ENCODE data around the gene SGMS1. TPM values are rescaled to one million over a fixed set of nuclear protein-coding genes. Genes with fewer than 3 reads are reported as not detected.
"Not testable (repeated sequence)": the region's sequence is repeated elsewhere in the genome, so short reads cannot be mapped to it uniquely, and the experiment has no call there.

SGMS1 gene
- total and polyA plus RNA-seq, 4 donors = 15.8 to 142 (median 41.3) TPM

GRCh38 chr10:50504389-50504788, 119.4 kb downstream of the SGMS1 start:
- H3K36me3 ChIP-seq (ENCODE audit: control insufficient read depth in 4 of 4, insufficient read depth in 4 of 4, low read length in 4 of 4) = peaks cover 0 to 1% (median 0%) of the 10 kb centered on the region in 4 donors
- H3K4me1 ChIP-seq (ENCODE audit: control insufficient read depth in 5 of 5, insufficient read depth in 5 of 5, low read length in 5 of 5) = peaks cover 2 to 21% (median 13%) of the 10 kb centered on the region in 5 donors
- ATAC-seq (ENCODE audit: insufficient read depth, low FRiP score) (no peak), DNase-seq (no peak)
- no peak overlapping the region for H3K4me3 ChIP-seq
- no peak overlapping the region for H3K27ac ChIP-seq (ENCODE audit: low read depth in 1 of 2, low read length in 1 of 2)
- WGBS, 2 donors = 94 to 100% methylated on average over 1 of the region's 1 CpG
- TF ChIP-seq CTCF (IDR thresholded peaks at IDR 0.05; ENCODE audit: control extremely low read depth, extremely low read depth) = no peak
- no peaks in the 10 kb centered on the region for H3K27me3 ChIP-seq (ENCODE audit: control insufficient read depth in 3 of 3, insufficient read depth in 3 of 3, low read length in 2 of 3)
- H3K9ac ChIP-seq (ENCODE audit: insufficient read depth in 1 of 2, low read length in 2 of 2) = no peak overlapping the region
- H3K9me3 ChIP-seq (ENCODE audit: control insufficient read depth in 4 of 4, insufficient read depth in 3 of 4, low read length in 3 of 4) = no peaks in the 10 kb centered on the region

DNA sequence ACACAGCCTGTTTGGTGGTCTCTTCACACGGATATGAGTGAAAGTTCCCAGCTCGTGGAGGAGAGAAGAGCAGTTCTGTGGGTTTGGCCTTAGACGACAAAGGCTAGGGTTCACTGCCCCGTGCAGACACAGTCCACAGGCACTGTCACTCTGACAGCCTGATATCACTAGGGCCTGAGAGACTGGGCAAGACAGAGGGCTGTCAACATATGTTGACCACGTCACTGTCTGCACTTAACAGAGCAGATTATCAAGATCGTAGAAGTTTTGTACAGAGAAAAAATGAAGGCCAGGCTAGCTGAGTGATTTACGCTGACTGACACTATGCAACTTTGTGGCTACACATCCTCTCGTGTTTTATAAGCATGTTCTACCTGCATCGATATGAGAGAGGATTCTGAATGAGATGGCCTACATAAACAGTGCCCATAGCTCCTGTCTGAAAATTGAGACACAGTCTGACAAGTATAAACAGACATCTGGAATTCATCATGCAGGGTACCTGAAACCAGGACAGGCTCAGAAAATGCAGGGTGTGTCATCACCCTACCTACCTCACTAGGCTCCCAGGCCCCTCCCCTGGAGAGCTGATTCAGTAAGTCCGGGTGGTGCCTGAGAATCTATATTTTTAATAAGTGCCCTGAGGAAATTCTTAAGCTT, 120.0 kb downstream of the SGMS1 start:
- Histone ChIP-seq H3K27ac (ENCODE audit: low read depth in 1 of 2, low read length in 1 of 2) (no peak overlapping the region), H3K4me3 (no peak overlapping the region), H3K27me3 (ENCODE audit: control insufficient read depth in 3 of 3, insufficient read depth in 3 of 3, low read length in 2 of 3) (no peaks in the 10 kb centered on the region), H3K36me3 (ENCODE audit: control insufficient read depth in 4 of 4, insufficient read depth in 4 of 4, low read length in 4 of 4) (peaks cover 0 to 1% (median 0%) of the 10 kb centered on the region in 4 donors), H3K9me3 (ENCODE audit: control insufficient read depth in 4 of 4, insufficient read depth in 3 of 4, low read length in 3 of 4) (no peaks in the 10 kb centered on the region), H3K4me1 (ENCODE audit: control insufficient read depth in 5 of 5, insufficient read depth in 5 of 5, low read length in 5 of 5) (peaks cover 2 to 15% (median 10%) of the 10 kb centered on the region in 5 donors), H3K9ac (ENCODE audit: insufficient read depth in 1 of 2, low read length in 2 of 2) (no peak overlapping the region)
- DNase-seq = no peak
- no peak for ATAC-seq (ENCODE audit: insufficient read depth, low FRiP score)
- no peak for TF ChIP-seq CTCF (IDR thresholded peaks at IDR 0.05; ENCODE audit: control extremely low read depth, extremely low read depth)
- 85% methylated on average over 10 of the region's 10 CpGs for WGBS, 2 donors

GRCh38 chr10:50503156-50503555, 120.6 kb downstream of the SGMS1 start:
- not testable (repeated sequence) for ATAC-seq (ENCODE audit: insufficient read depth, low FRiP score); H3K9ac ChIP-seq (ENCODE audit: insufficient read depth in 1 of 2, low read length in 2 of 2); H3K27ac ChIP-seq (ENCODE audit: low read depth in 1 of 2, low read length in 1 of 2); H3K9me3 ChIP-seq (ENCODE audit: control insufficient read depth in 4 of 4, insufficient read depth in 3 of 4, low read length in 3 of 4); DNase-seq; H3K4me1 ChIP-seq (ENCODE audit: control insufficient read depth in 5 of 5, insufficient read depth in 5 of 5, low read length in 5 of 5); H3K4me3 ChIP-seq; H3K27me3 ChIP-seq (ENCODE audit: control insufficient read depth in 3 of 3, insufficient read depth in 3 of 3, low read length in 2 of 3); H3K36me3 ChIP-seq (ENCODE audit: control insufficient read depth in 4 of 4, insufficient read depth in 4 of 4, low read length in 4 of 4)
- 97 to 98% methylated on average over 4 of the region's 4 CpGs for WGBS, 2 donors

DNA sequence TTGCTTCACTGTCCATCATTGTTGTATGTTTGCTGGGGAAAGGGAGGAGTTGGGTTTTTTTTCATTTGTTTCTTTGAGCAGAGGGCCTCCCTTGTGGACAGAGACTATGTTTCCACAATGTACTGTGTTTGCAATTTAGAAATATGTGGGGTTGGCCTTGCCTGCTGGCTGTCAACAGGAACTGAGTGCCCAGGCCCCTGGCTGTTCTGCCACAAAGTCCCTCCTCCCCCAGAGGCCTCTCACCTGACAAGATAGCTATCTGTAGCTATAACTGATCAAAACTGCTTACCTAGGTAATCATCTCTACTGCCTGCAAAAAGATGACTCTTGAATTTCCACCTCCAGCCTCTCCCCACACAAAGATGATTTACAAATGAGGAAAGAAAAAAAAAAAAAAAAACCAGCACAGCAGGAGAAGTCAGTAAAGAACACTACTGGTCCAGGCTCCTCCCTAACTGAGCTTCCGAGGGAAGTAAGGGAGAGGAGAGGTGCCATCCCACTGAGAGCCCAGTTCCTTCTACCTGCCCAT, 121.8 kb downstream of the SGMS1 start:
- ATAC-seq (ENCODE audit: insufficient read depth, low FRiP score) (no peak), DNase-seq (no peak)
- no peak overlapping the region for H3K9ac ChIP-seq (ENCODE audit: insufficient read depth in 1 of 2, low read length in 2 of 2)
- H3K9me3 ChIP-seq (ENCODE audit: control insufficient read depth in 4 of 4, insufficient read depth in 3 of 4, low read length in 3 of 4) = no peaks in the 10 kb centered on the region
- peaks cover 0 to 1% (median 0%) of the 10 kb centered on the region in 4 donors for H3K36me3 ChIP-seq (ENCODE audit: control insufficient read depth in 4 of 4, insufficient read depth in 4 of 4, low read length in 4 of 4)
- TF ChIP-seq CTCF (IDR thresholded peaks at IDR 0.05; ENCODE audit: control extremely low read depth, extremely low read depth) = no peak
- H3K4me3 ChIP-seq = no peak overlapping the region
- 63 to 64% methylated on average over 1 of the region's 1 CpG for WGBS, 2 donors
- H3K4me1 ChIP-seq (ENCODE audit: control insufficient read depth in 5 of 5, insufficient read depth in 5 of 5, low read length in 5 of 5) = peaks cover 0 to 4% (median 2%) of the 10 kb centered on the region in 5 donors
- H3K27ac ChIP-seq (ENCODE audit: low read depth in 1 of 2, low read length in 1 of 2) = no peak overlapping the region
- no peaks in the 10 kb centered on the region for H3K27me3 ChIP-seq (ENCODE audit: control insufficient read depth in 3 of 3, insufficient read depth in 3 of 3, low read length in 2 of 3)

Measured in lung (tissue), 12 donors.